GM19468 (cell line): ENCODE measurements around the gene HOXB1.

Source experiments
- ATAC-seq: cut with Tn5 transposase; IDR thresholded peaks from one replicate; pipeline ENCODE4 v1.9.1; 2021; ENCODE audit warnings: mild to moderate bottlenecking, moderate library complexity, moderate number of reproducible peaks; ENCODE audit not compliant: unreplicated experiment; ENCODE audit errors: extremely low read depth

The HOXB1 gene

DNA sequence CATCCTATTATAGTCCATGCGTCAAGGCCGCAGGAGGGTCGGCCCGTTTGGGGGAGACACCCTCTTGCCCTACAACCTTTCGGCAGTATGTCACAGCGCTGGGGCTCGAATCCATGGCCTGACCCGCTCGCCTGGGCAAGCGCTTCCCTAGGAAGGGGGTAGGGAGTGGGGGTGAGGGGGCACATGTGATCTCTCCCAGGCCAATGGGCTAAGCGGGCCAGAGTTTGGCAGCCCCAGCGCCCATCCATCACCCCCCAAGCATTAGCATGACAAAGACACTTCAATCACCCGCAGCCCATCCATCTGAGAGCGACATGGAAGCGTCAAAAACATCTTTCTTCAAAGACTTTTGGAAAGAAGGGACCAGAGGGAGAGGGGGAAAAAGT is at the start of gene HOXB1:
HOXB1 (minus strand) TSS at position 125 of the 386 bp plus-strand sequence; CDS start at position 18, 107 bp downstream.
- ATAC-seq = no peak

GRCh38 chr17:48579760-48580554 is 49.1 kb upstream of the HOXB1 start:
- ATAC-seq = no peak

GRCh38 chr17:48579471-48579759 is 48.6 kb upstream of the HOXB1 start:
- no peak for ATAC-seq

- no peak for ATAC-seq
Measured at GRCh38 chr17:48578616-48579470, 48.0 kb upstream of the HOXB1 start.

- no peak for ATAC-seq
Measured at GRCh38 chr17:48577946-48578615, 47.3 kb upstream of the HOXB1 start, which contains the start of gene HOXB4. Gene HOXB4, minus strand, starts transcription at chr17:48578350. Its CDS starts 31 bp downstream, at chr17:48578319.

DNA sequence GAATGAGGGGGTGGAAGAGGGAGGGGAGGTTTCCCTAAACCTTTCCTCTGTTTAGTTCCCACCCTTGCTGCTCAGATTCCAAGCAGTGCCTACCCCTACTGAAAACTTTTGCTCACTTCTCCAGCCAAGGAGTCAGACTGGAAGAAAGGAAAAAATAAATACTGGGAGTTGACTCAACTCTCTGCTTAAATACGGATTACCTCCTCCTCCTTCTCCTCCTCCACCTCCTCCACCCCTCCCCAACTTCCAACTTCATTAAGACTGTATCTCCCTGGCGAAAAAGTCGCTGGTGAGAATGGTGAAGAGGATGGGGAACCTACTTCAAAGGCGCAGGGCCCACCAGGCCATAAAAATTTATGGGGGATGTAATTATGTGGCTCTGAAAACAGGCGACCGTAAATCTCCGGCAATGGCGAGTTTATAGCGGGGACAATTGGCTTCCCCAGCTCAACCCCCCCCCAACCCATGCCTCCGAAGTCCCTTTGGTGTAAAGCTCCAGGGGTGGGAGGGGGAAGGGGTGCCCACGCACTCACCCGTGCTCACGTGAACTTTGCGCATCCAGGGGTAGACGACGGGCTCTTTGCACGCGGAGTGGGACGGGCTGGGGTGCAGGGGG is 46.6 kb upstream of the HOXB1 start:
- no peak for ATAC-seq

- ATAC-seq = no peak
Measured at GRCh38 chr17:48576479-48577309, 45.9 kb upstream of the HOXB1 start.

- ATAC-seq = no peak
Measured at GRCh38 chr17:48575673-48576478, 45.1 kb upstream of the HOXB1 start.

DNA sequence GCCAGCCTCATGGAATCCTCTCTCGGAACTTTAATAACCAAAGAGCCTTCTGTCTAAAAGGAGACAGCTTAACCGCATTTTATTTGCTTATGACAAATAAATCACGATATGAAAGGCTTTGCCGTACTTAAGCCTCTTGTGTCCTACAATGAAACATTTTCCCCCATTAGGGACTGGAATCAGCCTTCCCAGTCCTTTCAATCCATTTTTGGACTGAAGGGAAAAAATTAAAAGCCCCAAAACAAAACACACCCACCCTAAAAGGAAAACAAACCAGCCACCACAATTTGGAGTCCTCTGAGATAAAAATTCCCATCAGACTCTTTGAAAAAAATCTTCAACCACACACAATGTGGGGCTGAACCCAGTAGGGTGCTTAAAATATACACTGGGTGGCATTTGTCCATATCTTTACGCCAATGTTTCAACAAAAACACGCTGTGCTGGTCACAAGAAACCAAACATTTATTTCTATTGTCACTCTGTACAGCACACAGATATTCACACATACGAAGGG is 44.3 kb upstream of the HOXB1 start:
- no peak for ATAC-seq

GRCh38 chr17:48574505-48575065 is 43.8 kb upstream of the HOXB1 start:
- no peak for ATAC-seq

- no peak for ATAC-seq
Measured at GRCh38 chr17:48571826-48572417, 41.1 kb upstream of the HOXB1 start.

- ATAC-seq = no peak
Measured at GRCh38 chr17:48571024-48571818, 40.4 kb upstream of the HOXB1 start.

- ATAC-seq = no peak
Measured at GRCh38 chr17:48570325-48571023, 39.7 kb upstream of the HOXB1 start.

DNA sequence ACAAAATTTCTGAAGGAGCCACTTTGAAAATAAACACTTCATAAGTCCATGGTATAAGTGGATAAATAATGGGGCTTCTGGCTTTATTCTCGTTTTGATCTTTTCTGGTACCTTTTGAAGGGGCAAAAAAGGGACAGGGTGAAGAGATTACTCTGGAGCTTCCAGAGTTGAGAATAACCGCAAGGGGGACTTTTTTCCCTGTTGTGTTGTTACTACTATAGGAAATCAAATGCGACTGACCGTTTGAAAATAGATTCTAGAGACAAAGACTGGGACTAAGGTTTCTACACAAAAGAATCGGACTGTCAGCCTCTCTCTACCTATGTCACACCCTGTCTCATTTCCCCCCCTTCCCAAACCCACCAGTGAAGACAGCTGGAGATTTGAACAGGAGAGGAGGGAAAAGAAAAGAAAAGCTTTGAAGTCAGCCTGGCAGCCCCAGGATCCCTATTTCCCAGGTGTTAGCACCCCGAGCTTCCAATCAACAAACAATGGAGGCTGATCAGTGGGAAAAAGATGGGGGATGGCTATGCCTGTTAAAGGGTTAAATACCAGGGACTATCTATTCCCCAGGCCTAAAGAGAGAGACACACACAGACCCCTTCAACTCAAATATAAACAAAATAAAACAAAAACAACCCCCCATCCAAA is 39.0 kb upstream of the HOXB1 start:
- no peak for ATAC-seq

DNA sequence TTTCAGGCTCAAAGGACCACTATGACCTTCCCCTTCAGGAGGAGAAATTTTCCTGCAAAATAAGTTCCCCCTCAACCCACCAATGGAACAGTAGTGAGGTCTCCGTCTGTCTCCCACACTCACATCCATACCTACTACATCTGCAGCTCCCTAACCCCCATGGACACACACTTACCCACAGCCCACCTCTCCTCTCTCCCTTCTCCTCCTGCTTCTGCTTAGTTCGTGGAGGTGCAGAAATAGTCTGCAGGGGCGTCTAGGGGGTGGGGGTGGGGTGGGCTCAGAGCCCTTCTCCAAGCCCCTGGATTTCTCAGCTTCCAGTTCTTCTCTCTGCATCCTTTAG is 38.4 kb upstream of the HOXB1 start:
- ATAC-seq = no peak
